ENCODE results near the gene SPATA31C2. TPM values are rescaled to one million over a fixed set of nuclear protein-coding genes. Genes with fewer than 3 reads are reported as not detected.

SPATA31C2 gene
- not detected in 2 replicates for total RNA-seq

DNA sequence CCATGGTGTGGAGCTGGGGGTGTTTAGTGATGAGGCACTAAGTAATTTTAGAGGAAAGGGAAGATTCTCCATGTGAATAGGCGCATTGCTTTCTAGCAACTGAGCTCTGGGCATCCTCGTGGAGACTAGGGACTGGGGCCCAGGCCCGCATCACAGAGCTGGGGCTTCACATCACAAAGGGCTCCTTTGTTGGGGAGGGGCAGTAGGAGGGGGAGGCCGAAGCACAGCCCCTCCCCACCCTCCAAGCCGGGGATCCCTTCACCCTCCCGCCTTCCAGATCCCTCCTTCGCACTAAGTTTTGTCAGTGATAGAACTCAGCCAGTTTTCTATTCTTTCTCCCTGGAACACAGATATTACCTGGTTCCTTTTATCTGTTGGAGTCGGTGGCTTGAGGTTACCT, at the start of gene SPATA31C2:
Gene SPATA31C2, minus strand, starts transcription at position 101 of the 400 bp plus-strand sequence. Its CDS starts 29 bp downstream, at position 72.

Other genes starting within 250 kb of the SPATA31C2 start
- not detected in 2 replicates for gene SPATA31C1, start 220.5 kb downstream of the SPATA31C2 start, total RNA-seq
- 1.5 and 4.4 TPM in 2 replicates for gene CDK20, start 163.9 kb downstream of the SPATA31C2 start, total RNA-seq
- 37.8 and 43.5 TPM in 2 replicates for gene SPIN1, start 250.0 kb upstream of the SPATA31C2 start, total RNA-seq

Measured in cardiac ventricle fibroblast (primary cell).